HEK293 (cell line): ENCODE data around the gene SLC46A2.

Experiments
- CTCF ChIA-PET: fragments of 350-600 bp; formaldehyde crosslinking; extraction: SDS; loops from one replicate; lab custom pipeline; 2021; ENCODE audit warnings: antibody characterized with exemption; lab: Yijun Ruan, JAX
- POLR2A ChIA-PET: fragments of 300-600 bp; formaldehyde crosslinking; extraction: SDS; loops from one replicate; lab custom pipeline; 2020; ENCODE audit warnings: antibody characterized with exemption, inconsistent platforms; lab: Yijun Ruan, JAX
- H3K27ac ChIP-seq: fragments of 200-500 bp; sonication (Bioruptor generic); 2 replicates; pipeline ENCODE4 v1.5.1; 2014; ENCODE audit warnings: low read depth, low read length, control low read depth, inconsistent platforms; ENCODE audit errors: extremely low read depth
- H3K36me3 ChIP-seq, 2 experiments: fragments of 200-500 bp in 1 of 2; sonication (Bioruptor generic) in 1 of 2; 1 replicate in 1 of 2; 2 replicates in 1 of 2; pipeline ENCODE4 v1.5.1; 2014 to 2017; ENCODE audit warnings: inconsistent platforms in 2 of 2, low read length in 2 of 2; ENCODE audit not compliant: control insufficient read depth in 2 of 2, insufficient read depth in 1 of 2
- H3K4me1 ChIP-seq: fragments of 200-500 bp; sonication (Bioruptor generic); 2 replicates; pipeline ENCODE4 v1.5.1; 2014; ENCODE audit warnings: mild to moderate bottlenecking, low read length, inconsistent platforms; ENCODE audit not compliant: control insufficient read depth, insufficient read depth
- H3K4me3 ChIP-seq: 2 replicates; pipeline ENCODE4 v1.5.1; 2011; ENCODE audit warnings: low read depth, mild to moderate bottlenecking, control low read depth, low read length, moderate library complexity
- H3K9me3 ChIP-seq: fragments of 200-500 bp; sonication (Bioruptor generic); 2 replicates; pipeline ENCODE4 v1.5.1; 2014; ENCODE audit warnings: low read depth, low read length, inconsistent platforms; ENCODE audit not compliant: control insufficient read depth, insufficient read depth
- BCL11A ChIP-seq: fragments of 450-650 bp; formaldehyde crosslinking; IDR thresholded peaks from 2 replicates; pipeline ENCODE4 v1.5.1; 2016; ENCODE audit warnings: low read depth, missing biosample characterization, missing genetic modification characterization
- GLIS2 ChIP-seq: fragments of 450-650 bp; formaldehyde crosslinking; IDR thresholded peaks from 2 replicates; pipeline ENCODE4 v1.5.1; 2016; ENCODE audit warnings: missing biosample characterization, missing genetic modification characterization
- KLF17 ChIP-seq: fragments of 450-650 bp; formaldehyde crosslinking; IDR thresholded peaks from 2 replicates; pipeline ENCODE4 v1.5.1; 2016; ENCODE audit warnings: missing biosample characterization, missing genetic modification characterization
- KLF7 ChIP-seq: fragments of 450-650 bp; formaldehyde crosslinking; IDR thresholded peaks from 2 replicates; pipeline ENCODE4 v1.5.1; 2016; ENCODE audit warnings: missing biosample characterization, missing genetic modification characterization, borderline replicate concordance
- SETDB1 ChIP-seq: IDR thresholded peaks from one replicate; pipeline ENCODE4 v1.6.1; 2017; ENCODE audit warnings: mild to moderate bottlenecking, low read length, moderate library complexity, mixed read lengths; ENCODE audit not compliant: insufficient read length
- SP2 ChIP-seq: fragments of 450-650 bp; formaldehyde crosslinking; IDR thresholded peaks from 2 replicates; pipeline ENCODE4 v1.5.1; 2016; ENCODE audit warnings: missing biosample characterization, missing genetic modification characterization
- ZBTB20 ChIP-seq: fragments of 450-650 bp; formaldehyde crosslinking; IDR thresholded peaks from 2 replicates; pipeline ENCODE4 v1.5.1; 2016; ENCODE audit warnings: missing biosample characterization, missing genetic modification characterization
- ZNF112 ChIP-seq: fragments of 450-650 bp; formaldehyde crosslinking; IDR thresholded peaks from 2 replicates; pipeline ENCODE4 v1.5.0; 2017; ENCODE audit warnings: missing biosample characterization, missing genetic modification characterization
- ZNF121 ChIP-seq: fragments of 450-650 bp; formaldehyde crosslinking; IDR thresholded peaks from 2 replicates; pipeline ENCODE4 v1.5.1; 2016; ENCODE audit warnings: missing biosample characterization, missing genetic modification characterization
- ZNF335 ChIP-seq: fragments of 450-650 bp; formaldehyde crosslinking; conservative IDR thresholded peaks from 2 replicates; pipeline ENCODE4 v1.5.1; 2016; ENCODE audit warnings: missing biosample characterization, missing genetic modification characterization
- ZNF521 ChIP-seq: fragments of 450-650 bp; formaldehyde crosslinking; IDR thresholded peaks from 2 replicates; pipeline ENCODE4 v1.5.1; 2017; ENCODE audit warnings: missing biosample characterization, mild to moderate bottlenecking, missing genetic modification characterization
- ZNF658 ChIP-seq: fragments of 450-650 bp; formaldehyde crosslinking; IDR thresholded peaks from 2 replicates; pipeline ENCODE4; 2016; ENCODE audit warnings: missing biosample characterization, missing genetic modification characterization
- ZNF692 ChIP-seq: fragments of 450-650 bp; formaldehyde crosslinking; IDR thresholded peaks from 2 replicates; pipeline ENCODE4 v1.5.1; 2016; ENCODE audit warnings: missing biosample characterization, missing genetic modification characterization
- ZNF768 ChIP-seq: fragments of 450-650 bp; formaldehyde crosslinking; IDR thresholded peaks from 2 replicates; pipeline ENCODE4 v1.5.1; 2018; ENCODE audit warnings: missing biosample characterization, mild to moderate bottlenecking, missing genetic modification characterization
- ZNF785 ChIP-seq: fragments of 450-650 bp; formaldehyde crosslinking; IDR thresholded peaks from 2 replicates; pipeline ENCODE4 v1.5.1; 2016; ENCODE audit warnings: missing biosample characterization, missing genetic modification characterization
- ZSCAN4 ChIP-seq: fragments of 450-650 bp; formaldehyde crosslinking; IDR thresholded peaks from 2 replicates; pipeline ENCODE4 v1.5.1; 2017; ENCODE audit warnings: missing biosample characterization, missing genetic modification characterization
- TF ChIP-seq, protein P1 (sequence below): fragments of 450-650 bp; formaldehyde crosslinking; IDR thresholded peaks from 2 replicates; pipeline ENCODE4 v1.5.1; 2016; ENCODE audit warnings: missing biosample characterization, missing genetic modification characterization
- TF ChIP-seq, protein P2 (sequence below): fragments of 450-650 bp; formaldehyde crosslinking; IDR thresholded peaks from 2 replicates; pipeline ENCODE4 v1.5.1; 2016; ENCODE audit warnings: missing biosample characterization, missing genetic modification characterization

Gene SLC46A2

GRCh38 chr9:112892981-112893380, 2.3 kb upstream of the SLC46A2 start (continued):
- TF ChIP-seq, protein P1, sequence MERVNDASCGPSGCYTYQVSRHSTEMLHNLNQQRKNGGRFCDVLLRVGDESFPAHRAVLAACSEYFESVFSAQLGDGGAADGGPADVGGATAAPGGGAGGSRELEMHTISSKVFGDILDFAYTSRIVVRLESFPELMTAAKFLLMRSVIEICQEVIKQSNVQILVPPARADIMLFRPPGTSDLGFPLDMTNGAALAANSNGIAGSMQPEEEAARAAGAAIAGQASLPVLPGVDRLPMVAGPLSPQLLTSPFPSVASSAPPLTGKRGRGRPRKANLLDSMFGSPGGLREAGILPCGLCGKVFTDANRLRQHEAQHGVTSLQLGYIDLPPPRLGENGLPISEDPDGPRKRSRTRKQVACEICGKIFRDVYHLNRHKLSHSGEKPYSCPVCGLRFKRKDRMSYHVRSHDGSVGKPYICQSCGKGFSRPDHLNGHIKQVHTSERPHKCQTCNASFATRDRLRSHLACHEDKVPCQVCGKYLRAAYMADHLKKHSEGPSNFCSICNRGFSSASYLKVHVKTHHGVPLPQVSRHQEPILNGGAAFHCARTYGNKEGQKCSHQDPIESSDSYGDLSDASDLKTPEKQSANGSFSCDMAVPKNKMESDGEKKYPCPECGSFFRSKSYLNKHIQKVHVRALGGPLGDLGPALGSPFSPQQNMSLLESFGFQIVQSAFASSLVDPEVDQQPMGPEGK (tag by site-specific recombination), result no peak

GRCh38 chr9:112891521-112891920, 845 bp upstream of the SLC46A2 start:
- TF ChIP-seq SETDB1, result no peak
- TF ChIP-seq GLIS2 (tag by site-specific recombination), result no peak
- TF ChIP-seq ZNF785, result no peak
- no peaks in the 10 kb centered on the region for H3K4me1 ChIP-seq
- H3K9me3 ChIP-seq, result no peaks in the 10 kb centered on the region
- H3K27ac ChIP-seq, result no peak overlapping the region
- ChIA-PET CTCF (interaction anchor here (2.6 kb wide), 1 partner anchor 12 kb away, joined by 15 read pairs; no protein-coding TSS in a partner anchor), POLR2A (no interaction called here)
- no peak overlapping the region for H3K4me3 ChIP-seq
- no peaks in the 10 kb centered on the region for H3K36me3 ChIP-seq

DNA sequence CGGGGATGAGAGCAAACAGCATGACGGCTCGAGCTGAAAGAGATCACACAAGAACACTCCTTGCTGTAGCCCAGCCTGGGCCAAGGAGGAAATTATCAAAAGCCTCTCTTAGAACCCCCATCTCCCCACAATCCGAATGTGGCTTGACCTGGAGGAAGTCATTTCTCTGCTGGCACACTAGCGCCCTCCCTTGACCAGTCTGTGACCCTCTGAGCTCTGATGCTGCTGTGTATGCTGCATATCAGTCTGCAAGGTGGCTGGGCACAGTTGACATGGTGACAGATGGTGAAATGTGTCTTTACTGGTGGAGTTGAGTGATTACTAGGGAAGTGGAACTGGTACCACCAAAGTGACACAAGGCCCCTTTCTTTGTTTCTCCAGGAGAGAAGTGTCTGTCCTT, 3.3 kb downstream of the SLC46A2 start:
- TF ChIP-seq, protein P2, sequence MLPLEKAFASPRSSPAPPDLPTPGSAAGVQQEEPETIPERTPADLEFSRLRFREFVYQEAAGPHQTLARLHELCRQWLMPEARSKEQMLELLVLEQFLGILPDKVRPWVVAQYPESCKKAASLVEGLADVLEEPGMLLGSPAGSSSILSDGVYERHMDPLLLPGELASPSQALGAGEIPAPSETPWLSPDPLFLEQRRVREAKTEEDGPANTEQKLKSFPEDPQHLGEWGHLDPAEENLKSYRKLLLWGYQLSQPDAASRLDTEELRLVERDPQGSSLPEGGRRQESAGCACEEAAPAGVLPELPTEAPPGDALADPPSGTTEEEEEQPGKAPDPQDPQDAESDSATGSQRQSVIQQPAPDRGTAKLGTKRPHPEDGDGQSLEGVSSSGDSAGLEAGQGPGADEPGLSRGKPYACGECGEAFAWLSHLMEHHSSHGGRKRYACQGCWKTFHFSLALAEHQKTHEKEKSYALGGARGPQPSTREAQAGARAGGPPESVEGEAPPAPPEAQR (tag by site-specific recombination), result no peak
- TF ChIP-seq ZNF335 (tag by site-specific recombination), result no peak
- no peak for TF ChIP-seq ZNF768 (tag by site-specific recombination)
- TF ChIP-seq ZNF521 (tag by site-specific recombination), result no peak
- no peak for TF ChIP-seq KLF7 (tag by site-specific recombination)
- Histone ChIP-seq H3K4me1 (no peaks in the 10 kb centered on the region), H3K36me3 (no peaks in the 10 kb centered on the region), H3K4me3 (no peak overlapping the region), H3K27ac (no peak overlapping the region), H3K9me3 (no peaks in the 10 kb centered on the region)
- CTCF ChIA-PET, result interaction anchor here (0.6 to 3.4 kb wide), 7 partner anchors 8 to 805 kb away, joined by 3 to 17 read pairs (median 5); no protein-coding TSS in a partner anchor
- POLR2A ChIA-PET, result no interaction called here

DNA sequence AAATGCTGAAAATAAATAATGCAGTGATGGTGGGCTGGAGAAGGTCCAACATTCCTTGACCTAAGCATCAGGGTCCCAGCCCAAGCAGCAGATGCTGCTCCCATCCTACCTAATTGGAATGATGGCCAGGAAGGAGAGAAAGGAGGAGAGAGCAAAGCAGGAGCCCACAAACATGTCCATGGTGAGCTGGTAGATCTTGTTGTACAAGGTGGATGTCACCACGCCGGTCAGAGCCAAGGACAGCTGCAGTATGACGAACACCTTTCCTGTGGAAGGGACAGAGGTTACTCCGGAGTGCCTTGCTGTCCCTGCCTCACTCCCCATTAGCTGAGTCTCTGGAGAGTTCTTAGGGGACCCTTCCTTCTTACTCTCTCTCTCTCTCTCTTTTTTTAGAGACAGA, 4.3 kb downstream of the SLC46A2 start:
- peaks cover 0 to under 1% of the 10 kb centered on the region in 2 experiments; a peak in 1 of 3 replicates for H3K36me3 ChIP-seq
- H3K9me3 ChIP-seq, result no peaks in the 10 kb centered on the region
- CTCF ChIA-PET, result interaction anchor here (0.6 to 0.7 kb wide), 3 partner anchors 143 to 1124 kb away, joined by 3 read pairs; no protein-coding TSS in a partner anchor
- TF ChIP-seq ZSCAN4, result no peak
- no peak for TF ChIP-seq ZBTB20 (tag by site-specific recombination)
- TF ChIP-seq KLF17 (tag by site-specific recombination), result no peak
- TF ChIP-seq BCL11A (tag by site-specific recombination), result no peak
- TF ChIP-seq ZNF692, result no peak
- no peak for TF ChIP-seq SP2 (tag by site-specific recombination)
- no peak for TF ChIP-seq ZNF658 (tag by site-specific recombination)
- TF ChIP-seq ZNF112, result no peak
- TF ChIP-seq ZNF121, result no peak
- no peak overlapping the region for H3K27ac ChIP-seq
- no peaks in the 10 kb centered on the region for H3K4me1 ChIP-seq
- no peak overlapping the region for H3K4me3 ChIP-seq
- POLR2A ChIA-PET, result no interaction called here
